HG02678 (cell line): ENCODE results near the gene DIS3L2.

ENCODE experiments used
- ATAC-seq: cut with Tn5 transposase; IDR thresholded peaks from one replicate; pipeline ENCODE4 v1.9.1; 2021; ENCODE audit warnings: mild to moderate bottlenecking, moderate library complexity; ENCODE audit not compliant: unreplicated experiment

The DIS3L2 gene

GRCh38 chr2:231951452-231952035, 10.0 kb upstream of the DIS3L2 start:
- ATAC-seq, result no peak

GRCh38 chr2:231955758-231956472, 5.6 kb upstream of the DIS3L2 start:
- ATAC-seq, result no peak

- ATAC-seq, result no peak
These were observed 3.4 kb upstream of the DIS3L2 start for GRCh38 chr2:231957913-231958763.

- ATAC-seq, result peak; percentile 29
These were observed 634 bp upstream of the DIS3L2 start for GRCh38 chr2:231960810-231961348.

- ATAC-seq, result no peak
These were observed 3.6 kb downstream of the DIS3L2 start for GRCh38 chr2:231965102-231965501.

- no peak for ATAC-seq
These were observed 5.4 kb downstream of the DIS3L2 start for GRCh38 chr2:231966886-231967285.

- ATAC-seq, result no peak
These were observed 7.3 kb downstream of the DIS3L2 start for GRCh38 chr2:231968820-231969219.

GRCh38 chr2:231970461-231970860, 8.9 kb downstream of the DIS3L2 start:
- ATAC-seq, result no peak

- ATAC-seq, result no peak
These were observed 13.5 kb downstream of the DIS3L2 start for GRCh38 chr2:231975001-231975400.

GRCh38 chr2:231977430-231977829, 15.9 kb downstream of the DIS3L2 start:
- ATAC-seq, result no peak

- ATAC-seq, result no peak
These were observed 23.5 kb downstream of the DIS3L2 start for GRCh38 chr2:231984992-231985391.

GRCh38 chr2:231985823-231986261, 24.3 kb downstream of the DIS3L2 start:
- ATAC-seq, result no peak

GRCh38 chr2:231987124-231987727, 25.7 kb downstream of the DIS3L2 start:
- no peak for ATAC-seq

- no peak for ATAC-seq
These were observed 26.8 kb downstream of the DIS3L2 start for GRCh38 chr2:231988179-231988866.

- ATAC-seq, result no peak
These were observed 30.2 kb downstream of the DIS3L2 start for GRCh38 chr2:231991664-231992063.

GRCh38 chr2:231992888-231993287, 31.4 kb downstream of the DIS3L2 start:
- ATAC-seq, result no peak

GRCh38 chr2:231996797-231997540, 35.5 kb downstream of the DIS3L2 start:
- ATAC-seq, result no peak

GRCh38 chr2:231998046-231998445, 36.5 kb downstream of the DIS3L2 start:
- ATAC-seq, result no peak

- ATAC-seq, result no peak
These were observed 38.9 kb downstream of the DIS3L2 start for GRCh38 chr2:232000439-232000838.

- ATAC-seq, result no peak
These were observed 39.6 kb downstream of the DIS3L2 start for GRCh38 chr2:232001073-232001472.
